Measurements from ENCODE around the gene GPX3.

Gene GPX3

DNA sequence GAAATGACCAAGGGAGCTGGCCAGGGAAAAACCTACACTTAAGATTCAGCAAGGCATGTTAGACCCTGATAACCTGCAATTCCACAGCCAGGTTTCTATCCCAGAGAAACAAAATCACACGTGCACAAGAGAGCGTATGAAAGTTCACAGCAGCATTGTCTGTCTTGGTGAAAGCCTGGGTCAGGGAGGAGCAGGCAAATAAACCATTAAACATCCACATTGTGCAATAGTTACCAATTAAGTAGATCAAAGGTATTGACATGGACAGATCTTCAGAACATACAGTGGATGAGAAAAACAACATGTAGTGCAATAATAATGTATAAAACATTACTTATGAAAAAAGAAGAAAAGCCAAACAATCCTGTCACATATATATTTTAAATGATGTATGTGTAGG, 15.9 kb upstream of the GPX3 start:
- H3K4me3 ChIP-seq (ENCODE audit: low read depth, low read length), result no peak overlapping the region
- no peak for DNase-seq (ENCODE audit: low read depth)
- no peak for TF ChIP-seq CTCF (IDR thresholded peaks at IDR 0.05; ENCODE audit: control insufficient read depth, extremely low read depth, insufficient read depth)

GRCh38 chr5:151005187-151005949, 15.0 kb upstream of the GPX3 start:
- no peak for TF ChIP-seq CTCF (IDR thresholded peaks at IDR 0.05; ENCODE audit: control insufficient read depth, extremely low read depth, insufficient read depth)
- no peak for DNase-seq (ENCODE audit: low read depth)
- no peak overlapping the region for H3K4me3 ChIP-seq (ENCODE audit: low read depth, low read length)

- no peak for DNase-seq (ENCODE audit: low read depth)
- no peak overlapping the region for H3K4me3 ChIP-seq (ENCODE audit: low read depth, low read length)
- no peak for TF ChIP-seq CTCF (IDR thresholded peaks at IDR 0.05; ENCODE audit: control insufficient read depth, extremely low read depth, insufficient read depth)
These were observed 14.3 kb upstream of the GPX3 start for GRCh38 chr5:151005950-151006576.

DNA sequence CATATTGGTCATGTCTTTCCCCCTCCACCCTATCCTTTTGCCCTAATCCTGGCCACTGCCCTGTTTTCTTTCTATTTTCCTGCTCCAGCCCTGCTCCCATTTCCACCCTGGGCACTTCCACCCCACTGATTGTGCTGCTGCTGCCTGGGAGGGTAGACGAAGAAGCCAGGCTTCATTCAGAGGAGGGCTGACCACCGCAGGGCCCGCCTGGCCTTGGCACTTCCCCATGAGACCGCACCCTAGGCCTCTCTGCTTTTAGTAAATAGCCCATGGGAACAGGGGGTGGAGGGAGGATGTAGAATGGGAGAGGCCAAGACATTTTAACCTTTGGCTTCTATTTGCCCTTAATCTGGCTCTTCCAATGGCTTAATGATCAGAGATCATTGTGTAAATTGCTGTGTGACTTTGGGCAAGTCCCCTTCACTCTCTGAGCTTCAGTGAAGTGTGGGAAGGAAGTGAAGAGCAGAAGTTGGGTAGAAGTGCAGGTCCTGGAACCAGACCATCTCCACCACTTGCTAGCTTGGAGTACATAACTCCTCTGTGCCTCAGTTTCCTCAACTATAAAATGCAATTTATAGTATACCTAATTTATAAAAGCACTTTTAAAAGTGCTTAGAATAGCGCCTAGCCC, 13.6 kb upstream of the GPX3 start:
- no peak for TF ChIP-seq CTCF (IDR thresholded peaks at IDR 0.05; ENCODE audit: control insufficient read depth, extremely low read depth, insufficient read depth)
- DNase-seq (ENCODE audit: low read depth), result no peak
- no peak overlapping the region for H3K4me3 ChIP-seq (ENCODE audit: low read depth, low read length)

DNA sequence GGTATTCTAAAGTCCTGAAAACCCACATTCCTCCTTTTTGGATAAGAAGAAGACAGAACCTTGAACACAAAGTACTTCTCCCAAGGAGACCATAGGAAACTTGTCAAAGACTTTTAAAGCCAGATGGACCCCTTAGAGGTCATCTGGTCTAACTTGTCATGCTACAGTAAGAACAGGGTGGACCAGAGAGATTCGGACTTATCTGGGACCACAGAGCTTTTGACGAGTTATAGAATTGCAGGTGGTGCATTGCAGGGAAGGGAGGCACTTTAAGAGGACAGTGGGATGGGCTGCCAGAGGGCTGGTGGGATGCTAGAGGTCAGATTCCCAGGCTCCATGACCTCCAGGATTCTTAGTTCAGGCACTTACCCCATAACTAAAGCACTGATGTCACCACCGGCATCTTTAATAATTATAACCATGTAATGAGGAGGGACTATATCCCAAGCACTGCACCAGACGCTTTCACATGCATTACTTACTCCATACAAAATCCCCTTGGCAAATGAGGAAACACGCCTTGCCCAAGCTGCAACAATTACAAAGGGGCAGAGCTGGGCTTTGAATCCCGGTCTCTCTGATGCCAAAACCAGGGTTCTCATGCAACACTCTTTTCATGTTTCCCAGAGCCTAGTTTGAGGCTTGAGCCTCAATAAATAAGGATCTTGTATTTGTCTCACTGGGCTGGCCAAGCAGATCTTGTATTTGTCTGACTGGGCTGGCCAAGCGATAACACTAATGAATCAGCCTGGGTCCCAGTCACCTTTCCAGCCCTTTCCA, 12.8 kb upstream of the GPX3 start:
- TF ChIP-seq CTCF (IDR thresholded peaks at IDR 0.05; ENCODE audit: control insufficient read depth, extremely low read depth, insufficient read depth), result no peak
- H3K4me3 ChIP-seq (ENCODE audit: low read depth, low read length), result no peak overlapping the region
- no peak for DNase-seq (ENCODE audit: low read depth)

GRCh38 chr5:151008210-151008491, 12.2 kb upstream of the GPX3 start:
- TF ChIP-seq CTCF (IDR thresholded peaks at IDR 0.05; ENCODE audit: control insufficient read depth, extremely low read depth, insufficient read depth), result no peak
- no peak overlapping the region for H3K4me3 ChIP-seq (ENCODE audit: low read depth, low read length)
- no peak for DNase-seq (ENCODE audit: low read depth)

Measured in LNCaP clone FGC (cell line).